Measurements from ENCODE around the gene ARMC9.
A peak's percentile ranks its signal among the peaks of the same experiment; 100 is the strongest.

Gene ARMC9

DNA sequence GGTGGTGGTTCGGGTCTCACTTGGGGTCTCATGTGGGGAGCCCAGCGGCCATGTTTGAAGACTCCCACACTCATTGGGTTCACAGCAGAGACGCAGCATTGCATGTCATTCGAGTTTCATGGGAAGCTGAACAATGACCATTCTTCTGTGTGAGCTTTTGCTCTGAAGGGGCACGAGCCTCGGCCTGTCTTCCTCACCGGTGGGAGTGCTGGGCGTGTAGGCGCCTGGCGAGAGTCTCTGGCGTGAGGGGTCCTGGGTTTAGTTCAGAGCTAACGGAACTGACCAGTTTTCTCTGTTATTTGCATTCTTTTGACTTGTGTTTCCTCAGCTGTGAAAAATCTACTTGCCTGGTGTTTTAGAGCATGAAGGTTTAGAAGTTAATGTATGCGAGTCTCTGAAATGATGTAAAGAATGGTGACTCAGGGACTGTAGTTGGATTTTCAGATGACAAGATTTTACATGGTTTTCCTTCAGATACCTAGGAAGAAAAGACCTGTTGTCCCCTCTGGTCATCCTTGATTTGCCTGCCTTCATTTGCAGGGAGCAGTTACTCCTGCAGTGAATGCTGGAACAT, 98.1 kb downstream of the ARMC9 start:
- TF ChIP-seq FOXP2 (optimal IDR thresholded peaks at IDR 0.05; ENCODE audit: borderline replicate concordance, extremely low read depth, extremely low read length, insufficient read depth) (no peak), SIN3A (IDR thresholded peaks at IDR 0.05; ENCODE audit: borderline replicate concordance, insufficient read depth, low read length) (no peak)
- TF ChIP-seq, protein P1, sequence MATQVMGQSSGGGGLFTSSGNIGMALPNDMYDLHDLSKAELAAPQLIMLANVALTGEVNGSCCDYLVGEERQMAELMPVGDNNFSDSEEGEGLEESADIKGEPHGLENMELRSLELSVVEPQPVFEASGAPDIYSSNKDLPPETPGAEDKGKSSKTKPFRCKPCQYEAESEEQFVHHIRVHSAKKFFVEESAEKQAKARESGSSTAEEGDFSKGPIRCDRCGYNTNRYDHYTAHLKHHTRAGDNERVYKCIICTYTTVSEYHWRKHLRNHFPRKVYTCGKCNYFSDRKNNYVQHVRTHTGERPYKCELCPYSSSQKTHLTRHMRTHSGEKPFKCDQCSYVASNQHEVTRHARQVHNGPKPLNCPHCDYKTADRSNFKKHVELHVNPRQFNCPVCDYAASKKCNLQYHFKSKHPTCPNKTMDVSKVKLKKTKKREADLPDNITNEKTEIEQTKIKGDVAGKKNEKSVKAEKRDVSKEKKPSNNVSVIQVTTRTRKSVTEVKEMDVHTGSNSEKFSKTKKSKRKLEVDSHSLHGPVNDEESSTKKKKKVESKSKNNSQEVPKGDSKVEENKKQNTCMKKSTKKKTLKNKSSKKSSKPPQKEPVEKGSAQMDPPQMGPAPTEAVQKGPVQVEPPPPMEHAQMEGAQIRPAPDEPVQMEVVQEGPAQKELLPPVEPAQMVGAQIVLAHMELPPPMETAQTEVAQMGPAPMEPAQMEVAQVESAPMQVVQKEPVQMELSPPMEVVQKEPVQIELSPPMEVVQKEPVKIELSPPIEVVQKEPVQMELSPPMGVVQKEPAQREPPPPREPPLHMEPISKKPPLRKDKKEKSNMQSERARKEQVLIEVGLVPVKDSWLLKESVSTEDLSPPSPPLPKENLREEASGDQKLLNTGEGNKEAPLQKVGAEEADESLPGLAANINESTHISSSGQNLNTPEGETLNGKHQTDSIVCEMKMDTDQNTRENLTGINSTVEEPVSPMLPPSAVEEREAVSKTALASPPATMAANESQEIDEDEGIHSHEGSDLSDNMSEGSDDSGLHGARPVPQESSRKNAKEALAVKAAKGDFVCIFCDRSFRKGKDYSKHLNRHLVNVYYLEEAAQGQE (IDR thresholded peaks at IDR 0.05; ENCODE audit: insufficient read depth in 1 of 2, low read depth in 2 of 2, low read length in 2 of 2): no peak

DNA sequence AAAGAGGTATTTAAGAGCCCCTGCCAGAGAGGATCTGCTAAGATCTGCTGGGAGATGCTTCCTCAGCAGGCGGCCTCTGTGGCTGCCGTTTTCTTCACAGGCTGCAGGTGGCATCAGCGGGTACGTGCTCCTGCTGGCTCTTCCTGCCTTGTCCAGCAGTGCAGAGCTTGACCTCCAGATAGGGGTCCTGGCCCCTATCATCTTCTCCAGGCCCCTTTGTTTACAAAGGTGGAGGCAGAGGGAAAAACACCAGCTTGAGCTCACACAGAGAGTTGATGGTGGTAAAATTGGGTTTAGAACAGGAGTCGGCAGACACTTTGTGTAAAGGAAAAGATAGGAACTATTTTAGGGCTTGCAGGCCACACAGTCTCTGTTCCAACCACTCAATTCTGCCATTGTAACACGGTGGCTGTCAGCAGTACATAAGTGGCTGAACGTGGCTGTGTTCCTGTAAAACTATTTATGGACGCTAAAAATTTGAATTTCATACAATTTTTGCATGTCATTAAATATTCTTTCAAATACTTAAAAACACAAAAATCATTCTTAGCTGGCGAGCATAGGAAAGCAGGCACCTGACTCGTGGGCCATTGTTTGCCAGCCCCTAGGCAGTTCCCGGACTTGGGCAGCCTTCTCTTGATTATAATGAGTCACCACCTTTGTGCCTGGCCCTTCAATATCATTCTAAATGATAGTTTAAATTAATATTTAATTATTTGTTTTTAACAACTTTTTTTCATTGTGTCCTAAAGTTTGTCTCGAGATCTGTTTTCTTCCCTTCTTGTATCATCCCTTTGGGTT, 98.9 kb downstream of the ARMC9 start:
- no peak for TF ChIP-seq TAF1 (IDR thresholded peaks at IDR 0.05; ENCODE audit: borderline replicate concordance, insufficient read depth, low read length)
- TF ChIP-seq FOXP2 (optimal IDR thresholded peaks at IDR 0.05; ENCODE audit: borderline replicate concordance, extremely low read depth, extremely low read length, insufficient read depth): peak; percentile 14

DNA sequence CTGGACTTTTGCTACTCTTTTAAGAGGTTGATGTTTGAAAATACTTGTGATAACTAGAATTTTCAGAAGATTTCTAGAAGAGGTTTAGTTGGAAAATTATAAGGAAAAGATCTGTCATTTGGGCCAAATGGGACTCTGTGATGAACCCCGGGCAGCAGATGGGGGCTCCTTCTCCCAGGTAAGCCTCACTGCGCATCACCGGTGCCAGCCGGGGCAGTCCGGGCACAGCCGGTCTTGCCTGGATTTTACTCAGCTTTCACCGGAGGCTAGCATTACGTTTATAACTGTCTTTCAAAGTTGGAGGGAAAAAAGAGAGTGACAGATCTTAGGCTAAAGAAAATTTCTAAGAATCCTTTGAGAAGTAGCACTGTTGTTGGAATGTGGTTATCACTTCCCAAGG, 99.7 kb downstream of the ARMC9 start:
- TF ChIP-seq POLR2AphosphoS5 (IDR thresholded peaks at IDR 0.05; ENCODE audit: low read depth, low read length) (no peak), FOXP2 (optimal IDR thresholded peaks at IDR 0.05; ENCODE audit: borderline replicate concordance, extremely low read depth, extremely low read length, insufficient read depth) (no peak), TAF1 (IDR thresholded peaks at IDR 0.05; ENCODE audit: borderline replicate concordance, insufficient read depth, low read length) (no peak), SIN3A (IDR thresholded peaks at IDR 0.05; ENCODE audit: borderline replicate concordance, insufficient read depth, low read length) (no peak)
- TF ChIP-seq, protein P1 (IDR thresholded peaks at IDR 0.05; ENCODE audit: insufficient read depth in 1 of 2, low read depth in 2 of 2, low read length in 2 of 2): no peak

DNA sequence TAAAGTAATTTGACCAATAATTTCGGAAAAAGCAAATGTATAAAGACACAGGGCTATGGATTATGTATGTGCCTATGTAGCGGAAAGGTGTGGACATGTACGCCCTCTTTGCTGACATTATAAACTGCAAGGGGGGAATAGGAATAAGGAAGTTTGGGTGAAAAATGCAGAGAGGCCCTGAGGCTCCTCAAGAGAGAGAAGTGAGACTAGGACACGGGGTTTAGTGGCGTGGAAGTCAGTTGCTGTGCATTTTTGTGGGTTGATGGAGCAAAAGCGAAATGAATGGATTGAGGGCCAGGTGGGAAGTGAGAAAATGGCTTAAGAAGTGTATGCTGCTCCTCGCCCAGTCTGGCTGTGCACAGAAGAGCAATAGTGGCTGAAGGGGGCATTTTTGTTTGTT, 100.8 kb downstream of the ARMC9 start:
- TF ChIP-seq SIN3A (IDR thresholded peaks at IDR 0.05; ENCODE audit: borderline replicate concordance, insufficient read depth, low read length): no peak

DNA sequence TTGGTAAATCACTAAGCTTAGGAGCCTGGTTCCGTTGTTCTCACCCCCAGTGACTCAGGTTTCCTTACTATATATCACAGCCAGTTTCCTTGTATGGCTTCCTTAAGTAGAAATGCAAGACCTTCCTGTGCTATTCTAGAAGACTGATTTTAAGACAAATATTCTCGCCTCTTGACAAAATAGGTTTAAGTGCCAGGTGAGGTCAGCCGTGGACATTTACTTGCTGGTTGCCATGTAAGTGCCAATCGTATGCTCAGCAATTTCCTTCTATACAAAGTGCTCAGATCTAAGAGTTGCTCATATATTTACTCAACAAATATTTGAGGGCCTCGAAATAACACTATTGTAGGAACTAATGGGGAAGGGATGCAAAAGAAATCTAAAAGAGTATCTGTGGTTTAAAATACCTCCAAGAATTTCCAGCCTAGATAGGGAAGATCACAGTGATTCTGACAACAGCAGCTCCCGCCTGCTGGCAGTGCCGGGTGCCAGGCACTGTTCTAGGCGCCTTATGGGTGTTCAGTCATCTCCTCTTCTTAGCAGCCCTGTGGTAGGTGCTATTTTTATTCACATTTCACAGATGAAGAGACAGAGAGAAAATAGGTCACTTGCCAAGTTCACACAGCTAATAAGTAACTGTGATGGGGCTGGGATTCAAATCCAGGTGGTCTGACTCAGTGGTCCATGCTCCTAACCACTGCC, 101.7 kb downstream of the ARMC9 start:
- TF ChIP-seq SIN3A (IDR thresholded peaks at IDR 0.05; ENCODE audit: borderline replicate concordance, insufficient read depth, low read length) (no peak), TAF1 (IDR thresholded peaks at IDR 0.05; ENCODE audit: borderline replicate concordance, insufficient read depth, low read length) (no peak), FOXP2 (optimal IDR thresholded peaks at IDR 0.05; ENCODE audit: borderline replicate concordance, extremely low read depth, extremely low read length, insufficient read depth) (no peak), POLR2AphosphoS5 (IDR thresholded peaks at IDR 0.05; ENCODE audit: low read depth, low read length) (no peak)
- TF ChIP-seq, protein P1 (IDR thresholded peaks at IDR 0.05; ENCODE audit: insufficient read depth in 1 of 2, low read depth in 2 of 2, low read length in 2 of 2): no peak

DNA sequence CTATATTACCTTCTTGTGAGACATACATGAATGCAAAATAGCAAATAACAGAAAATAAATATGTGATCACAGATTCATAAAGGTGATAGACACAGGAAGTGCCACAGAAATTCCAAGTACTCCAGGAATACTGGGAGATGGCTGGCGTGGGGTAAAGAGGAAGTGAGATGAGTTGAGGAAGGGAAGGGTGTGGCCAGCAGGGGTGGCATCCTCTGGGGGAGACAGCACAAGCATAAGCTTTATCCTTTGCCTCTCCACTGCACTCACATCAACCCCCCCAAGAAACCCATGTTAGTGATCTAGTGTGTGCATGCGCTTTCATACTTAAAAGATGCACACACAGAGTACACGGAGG, 102.3 kb downstream of the ARMC9 start:
- TF ChIP-seq, protein P1 (IDR thresholded peaks at IDR 0.05; ENCODE audit: insufficient read depth in 1 of 2, low read depth in 2 of 2, low read length in 2 of 2): no peak
- no peak for TF ChIP-seq TAF1 (IDR thresholded peaks at IDR 0.05; ENCODE audit: borderline replicate concordance, insufficient read depth, low read length)
- no peak for TF ChIP-seq POLR2AphosphoS5 (IDR thresholded peaks at IDR 0.05; ENCODE audit: low read depth, low read length)
- no peak for TF ChIP-seq FOXP2 (optimal IDR thresholded peaks at IDR 0.05; ENCODE audit: borderline replicate concordance, extremely low read depth, extremely low read length, insufficient read depth)
- TF ChIP-seq SIN3A (IDR thresholded peaks at IDR 0.05; ENCODE audit: borderline replicate concordance, insufficient read depth, low read length): no peak

Measured in PFSK-1 (cell line).